ENCODE data around the gene PTGR1. TPM values are rescaled to one million over a fixed set of nuclear protein-coding genes. Genes with fewer than 3 reads are reported as not detected.

The PTGR1 gene
- total RNA-seq, 1 donor from 2014 or later: 28.1 TPM

GRCh38 chr9:111524731-111525055, 74.8 kb downstream of the PTGR1 start:
- H3K27me3 Mint-ChIP-seq (ENCODE audit: low read depth): peaks cover 4% of the 10 kb centered on the region
- no peak for TF ChIP-seq CTCF (IDR thresholded peaks at IDR 0.05)
- no peaks in the 10 kb centered on the region for H3K9me3 Mint-ChIP-seq (ENCODE audit: low read depth)
- DNase-seq (ENCODE audit: low spot score): no peak
- no peak overlapping the region for H3K27ac Mint-ChIP-seq (ENCODE audit: unreplicated experiment)
- H3K36me3 Mint-ChIP-seq (ENCODE audit: low read depth): no peaks in the 10 kb centered on the region
- H3K4me1 Mint-ChIP-seq (ENCODE audit: low read depth): peaks cover 11% of the 10 kb centered on the region
- H3K4me3 Mint-ChIP-seq (ENCODE audit: unreplicated experiment): peak overlapping the region; percentile 86

DNA sequence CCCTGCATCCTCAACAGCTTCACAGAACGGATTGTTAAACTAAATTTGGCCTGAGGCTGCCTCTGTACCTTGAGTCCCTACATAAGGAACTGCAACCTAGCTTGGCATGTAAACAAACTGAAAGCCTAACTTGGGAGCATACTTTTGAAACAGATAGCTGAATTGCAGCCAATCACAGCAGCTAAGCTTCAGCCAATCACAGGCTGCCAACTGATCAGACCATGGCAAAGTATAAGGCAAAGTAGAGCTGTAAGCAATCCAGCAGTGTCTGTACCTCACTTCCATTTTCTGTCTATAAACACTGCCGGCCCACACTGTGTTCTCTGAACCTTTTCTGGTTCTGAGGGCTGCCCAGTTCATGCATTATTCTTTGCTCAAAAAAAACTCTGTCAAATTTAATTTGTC, 83.4 kb downstream of the PTGR1 start:
- Mint-ChIP-seq H3K36me3 (ENCODE audit: low read depth) (peaks cover 2% of the 10 kb centered on the region), H3K27ac (ENCODE audit: unreplicated experiment) (no peak overlapping the region), H3K9me3 (ENCODE audit: low read depth) (peaks cover 3% of the 10 kb centered on the region), H3K4me3 (ENCODE audit: unreplicated experiment) (no peak overlapping the region), H3K27me3 (ENCODE audit: low read depth) (peaks cover 4% of the 10 kb centered on the region), H3K4me1 (ENCODE audit: low read depth) (no peaks in the 10 kb centered on the region)
- DNase-seq (ENCODE audit: low spot score): no peak
- no peak for TF ChIP-seq CTCF (IDR thresholded peaks at IDR 0.05)

GRCh38 chr9:111514967-111515366, 84.5 kb downstream of the PTGR1 start:
- peaks cover 6% of the 10 kb centered on the region for H3K9me3 Mint-ChIP-seq (ENCODE audit: low read depth)
- H3K27me3 Mint-ChIP-seq (ENCODE audit: low read depth): no peaks in the 10 kb centered on the region
- H3K4me3 Mint-ChIP-seq (ENCODE audit: unreplicated experiment): no peak overlapping the region
- peaks cover 2% of the 10 kb centered on the region for H3K36me3 Mint-ChIP-seq (ENCODE audit: low read depth)
- no peaks in the 10 kb centered on the region for H3K4me1 Mint-ChIP-seq (ENCODE audit: low read depth)
- H3K27ac Mint-ChIP-seq (ENCODE audit: unreplicated experiment): no peak overlapping the region
- TF ChIP-seq CTCF (IDR thresholded peaks at IDR 0.05): no peak
- no peak for DNase-seq (ENCODE audit: low spot score)

Other genes starting within 250 kb of the PTGR1 start
- 108 to 118 TPM (median 113 TPM) in 3 replicates for gene ECPAS, start 115.3 kb downstream of the PTGR1 start, total RNA-seq
- gene ZNF483, start 74.5 kb downstream of the PTGR1 start, total RNA-seq: 2.2 to 3.5 TPM (median 2.4 TPM) in 3 replicates
- gene DNAJC25, start 31.7 kb upstream of the PTGR1 start, total RNA-seq: 6.5 to 9.1 TPM (median 6.9 TPM) in 3 replicates
- gene GNG10, start 62.0 kb upstream of the PTGR1 start, total RNA-seq: 35.7 to 37.5 TPM (median 36.1 TPM) in 3 replicates
- not detected in 3 replicates for gene SHOC1, start 195.3 kb upstream of the PTGR1 start, total RNA-seq